ENCODE measurements around the gene CYP2B6.
"Not testable (repeated sequence)": the region's sequence is repeated elsewhere in the genome, so short reads cannot be mapped to it uniquely, and the experiment has no call there.

CYP2B6 gene

DNA sequence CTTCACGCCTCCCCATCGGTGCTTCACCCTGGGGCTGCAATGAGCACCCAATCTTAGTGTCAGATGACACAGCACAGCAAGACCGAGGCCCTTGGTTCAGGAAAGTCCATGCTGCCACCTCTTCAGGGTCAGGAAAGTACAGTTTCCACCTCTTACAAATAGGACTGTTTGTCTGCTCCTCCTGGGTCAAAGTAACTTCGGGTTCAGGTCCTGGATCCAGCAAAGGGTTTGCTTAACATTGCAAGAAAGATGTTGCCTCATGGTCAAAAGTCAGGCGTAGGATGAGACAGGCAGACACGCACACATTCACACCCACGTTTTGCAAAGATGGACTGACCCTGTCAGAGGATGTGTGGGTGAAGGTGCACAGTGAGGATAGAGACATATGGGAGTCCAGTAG is 1.6 kb upstream of the CYP2B6 start:
- Histone ChIP-seq H3K27me3 (peaks cover 8% of the 10 kb centered on the region), H3K36me3 (no peaks in the 10 kb centered on the region), H3K4me1 (ENCODE audit: control insufficient read depth in 1 of 2, insufficient read depth in 1 of 2, low read depth in 1 of 2, low read length in 1 of 2) (no peaks in the 10 kb centered on the region), H3K27ac (no peak overlapping the region), H3K9me3 (no peaks in the 10 kb centered on the region), H3K4me3 (ENCODE audit: low read depth in 1 of 2, low read length in 1 of 2) (no peak overlapping the region)
- TF ChIP-seq, protein P1, sequence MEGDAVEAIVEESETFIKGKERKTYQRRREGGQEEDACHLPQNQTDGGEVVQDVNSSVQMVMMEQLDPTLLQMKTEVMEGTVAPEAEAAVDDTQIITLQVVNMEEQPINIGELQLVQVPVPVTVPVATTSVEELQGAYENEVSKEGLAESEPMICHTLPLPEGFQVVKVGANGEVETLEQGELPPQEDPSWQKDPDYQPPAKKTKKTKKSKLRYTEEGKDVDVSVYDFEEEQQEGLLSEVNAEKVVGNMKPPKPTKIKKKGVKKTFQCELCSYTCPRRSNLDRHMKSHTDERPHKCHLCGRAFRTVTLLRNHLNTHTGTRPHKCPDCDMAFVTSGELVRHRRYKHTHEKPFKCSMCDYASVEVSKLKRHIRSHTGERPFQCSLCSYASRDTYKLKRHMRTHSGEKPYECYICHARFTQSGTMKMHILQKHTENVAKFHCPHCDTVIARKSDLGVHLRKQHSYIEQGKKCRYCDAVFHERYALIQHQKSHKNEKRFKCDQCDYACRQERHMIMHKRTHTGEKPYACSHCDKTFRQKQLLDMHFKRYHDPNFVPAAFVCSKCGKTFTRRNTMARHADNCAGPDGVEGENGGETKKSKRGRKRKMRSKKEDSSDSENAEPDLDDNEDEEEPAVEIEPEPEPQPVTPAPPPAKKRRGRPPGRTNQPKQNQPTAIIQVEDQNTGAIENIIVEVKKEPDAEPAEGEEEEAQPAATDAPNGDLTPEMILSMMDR (IDR thresholded peaks at IDR 0.05): no peak

DNA sequence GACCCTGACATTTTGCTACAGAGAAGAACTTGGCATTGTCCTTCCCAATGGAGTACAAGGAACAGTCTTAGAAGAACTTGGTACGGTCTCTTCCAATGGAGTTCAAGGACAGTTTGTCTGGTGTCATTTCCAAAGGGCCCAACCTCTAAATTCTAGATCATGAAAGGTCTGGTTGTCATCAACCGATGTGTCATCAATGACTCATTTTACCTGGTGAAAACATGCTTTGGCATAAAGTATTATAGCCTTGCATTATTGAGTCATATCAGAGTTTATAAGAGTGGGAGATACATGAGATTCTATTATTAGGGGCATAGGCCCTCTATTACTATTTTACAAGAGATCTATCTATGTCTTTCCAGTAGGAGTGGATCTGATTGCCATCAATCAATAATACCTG is 4.3 kb downstream of the CYP2B6 start:
- Histone ChIP-seq H3K27ac (no peak overlapping the region), H3K36me3 (no peaks in the 10 kb centered on the region), H3K9me3 (no peaks in the 10 kb centered on the region), H3K4me1 (ENCODE audit: control insufficient read depth in 1 of 2, insufficient read depth in 1 of 2, low read depth in 1 of 2, low read length in 1 of 2) (no peaks in the 10 kb centered on the region), H3K27me3 (peaks cover 20% of the 10 kb centered on the region), H3K4me3 (ENCODE audit: low read depth in 1 of 2, low read length in 1 of 2) (no peak overlapping the region)
- TF ChIP-seq, protein P1 (IDR thresholded peaks at IDR 0.05): no peak

DNA sequence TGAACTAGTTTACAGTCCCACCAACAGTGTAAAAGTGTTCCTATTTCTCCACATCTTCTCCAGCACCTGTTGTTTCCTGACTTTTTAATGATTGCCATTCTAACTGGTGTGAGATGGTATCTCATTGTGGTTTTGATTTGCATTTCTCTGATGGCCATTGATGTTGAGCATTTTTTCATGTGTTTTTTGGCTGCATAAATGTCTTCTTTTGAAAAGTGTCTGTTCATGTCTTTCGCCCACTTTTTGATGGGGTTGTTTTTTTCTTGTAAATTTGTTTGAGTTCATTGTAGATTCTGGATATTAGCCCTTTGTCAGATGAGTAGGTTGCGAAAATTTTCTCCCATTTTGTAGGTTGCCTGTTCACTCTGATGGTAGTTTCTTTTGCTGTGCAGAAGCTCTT is 7.9 kb downstream of the CYP2B6 start:
- peaks cover 19% of the 10 kb centered on the region for H3K27me3 ChIP-seq
- not testable (repeated sequence) for H3K27ac ChIP-seq; H3K36me3 ChIP-seq; H3K9me3 ChIP-seq; H3K4me1 ChIP-seq (ENCODE audit: control insufficient read depth in 1 of 2, insufficient read depth in 1 of 2, low read depth in 1 of 2, low read length in 1 of 2); H3K4me3 ChIP-seq (ENCODE audit: low read depth in 1 of 2, low read length in 1 of 2)

DNA sequence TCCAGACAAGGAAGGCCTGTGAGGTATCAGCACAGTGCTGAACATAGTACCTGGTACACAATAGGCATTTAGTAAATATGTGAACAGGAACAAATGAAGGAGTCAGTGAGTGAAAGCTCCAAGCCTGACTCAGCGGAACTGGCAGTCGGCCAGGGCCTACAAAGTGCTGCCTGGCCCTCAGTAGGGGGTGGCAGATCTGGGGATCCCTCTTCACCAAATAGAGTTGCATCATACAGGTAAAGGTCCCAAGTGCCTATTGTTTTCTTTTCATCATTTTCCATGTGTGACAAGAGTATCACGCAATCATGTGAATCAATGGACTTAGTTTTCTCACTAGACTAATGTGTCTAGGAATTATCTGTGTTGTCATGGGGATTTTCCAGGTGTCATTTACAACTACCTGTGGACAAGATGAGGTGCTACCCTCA is 9.2 kb downstream of the CYP2B6 start:
- Histone ChIP-seq H3K4me3 (ENCODE audit: low read depth in 1 of 2, low read length in 1 of 2) (no peak overlapping the region), H3K4me1 (ENCODE audit: control insufficient read depth in 1 of 2, insufficient read depth in 1 of 2, low read depth in 1 of 2, low read length in 1 of 2) (no peaks in the 10 kb centered on the region), H3K9me3 (no peaks in the 10 kb centered on the region), H3K36me3 (no peaks in the 10 kb centered on the region), H3K27ac (no peak overlapping the region), H3K27me3 (peaks cover 25% of the 10 kb centered on the region)
- TF ChIP-seq, protein P1 (IDR thresholded peaks at IDR 0.05): no peak

DNA sequence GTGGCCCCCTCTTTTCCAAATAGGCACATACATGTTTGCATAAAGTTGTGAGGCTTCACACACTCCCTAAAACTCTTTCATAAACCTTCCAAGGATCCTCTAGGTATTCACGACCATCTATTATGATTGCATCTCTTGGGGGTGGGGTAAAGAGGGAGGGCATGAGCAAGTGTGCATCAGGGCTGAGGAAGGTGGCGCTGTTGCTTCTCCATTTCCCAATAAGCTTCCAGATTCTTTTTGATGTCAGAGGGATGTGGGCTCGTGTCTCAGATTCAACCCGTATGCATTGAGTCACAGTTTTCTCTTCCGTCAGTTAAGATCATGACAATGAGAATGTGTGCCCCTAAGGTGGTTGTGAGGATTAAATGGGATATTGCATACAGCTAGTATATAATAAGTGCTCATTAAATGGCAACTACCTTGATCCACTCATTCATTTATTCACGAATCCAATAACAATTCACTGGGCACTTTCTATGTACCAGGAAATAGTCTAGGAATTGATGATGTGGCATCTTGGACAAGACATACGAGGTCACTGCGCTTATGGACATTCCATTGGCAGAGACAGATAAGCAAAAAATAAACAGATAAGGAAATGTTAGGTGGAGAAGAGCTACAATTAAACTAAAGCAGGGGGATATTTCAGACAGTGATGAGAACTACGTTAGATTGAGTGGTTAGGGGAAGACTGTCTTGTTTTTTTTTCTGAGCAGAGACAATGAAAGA is 10.3 kb downstream of the CYP2B6 start:
- TF ChIP-seq, protein P1 (IDR thresholded peaks at IDR 0.05): no peak
- H3K4me1 ChIP-seq (ENCODE audit: control insufficient read depth in 1 of 2, insufficient read depth in 1 of 2, low read depth in 1 of 2, low read length in 1 of 2): no peaks in the 10 kb centered on the region
- no peak overlapping the region for H3K4me3 ChIP-seq (ENCODE audit: low read depth in 1 of 2, low read length in 1 of 2)
- H3K9me3 ChIP-seq: no peaks in the 10 kb centered on the region
- H3K36me3 ChIP-seq: no peaks in the 10 kb centered on the region
- H3K27ac ChIP-seq: no peak overlapping the region
- peaks cover 17% of the 10 kb centered on the region for H3K27me3 ChIP-seq

DNA sequence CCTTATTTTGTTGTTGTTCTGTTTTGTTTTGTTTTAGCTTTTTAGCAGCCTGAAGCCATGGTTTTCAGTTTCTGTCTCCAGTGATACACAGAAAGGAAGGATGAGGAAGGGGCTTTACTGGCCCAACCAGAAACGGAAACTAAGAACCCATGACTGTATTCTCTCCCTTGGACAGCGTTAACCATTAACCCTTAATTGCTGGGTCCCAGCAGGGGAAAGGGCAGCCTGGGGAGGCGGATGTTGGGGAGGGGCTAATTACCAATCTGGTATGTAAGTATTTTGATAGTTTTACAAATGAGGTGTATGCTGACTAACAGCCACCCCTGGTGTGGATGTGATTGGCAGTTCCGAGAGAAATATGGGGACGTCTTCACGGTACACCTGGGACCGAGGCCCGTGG is 12.6 kb downstream of the CYP2B6 start:
- H3K9me3 ChIP-seq; H3K4me1 ChIP-seq (ENCODE audit: control insufficient read depth in 1 of 2, insufficient read depth in 1 of 2, low read depth in 1 of 2, low read length in 1 of 2); H3K36me3 ChIP-seq; H3K27me3 ChIP-seq; H3K4me3 ChIP-seq (ENCODE audit: low read depth in 1 of 2, low read length in 1 of 2); H3K27ac ChIP-seq: not testable (repeated sequence)
